ENCODE data around the gene KCNQ1OT1.

- TF ChIP-seq CTCF (conservative IDR thresholded peaks at IDR 0.05; ENCODE audit: low read length) (no peak), EZH2phosphoT487 (IDR thresholded peaks at IDR 0.05; ENCODE audit: borderline replicate concordance) (no peak)
Measured at GRCh38 chr11:2631161-2631560, 68.6 kb downstream of the KCNQ1OT1 start.

All from Loucy (cell line).